Stomach smooth muscle (tissue), 2 donors: Measurements from ENCODE around the gene TFDP1.

ENCODE experiments used
- H3K27ac ChIP-seq: one replicate; pipeline ENCODE4 v1.7.0; 2013; ENCODE audit warnings: mild to moderate bottlenecking, low read length, inconsistent platforms
- H3K27me3 ChIP-seq, 2 donors: one replicate each; pipeline ENCODE4 v1.7.0; 2013; ENCODE audit warnings: low read length in 2 of 2; ENCODE audit not compliant: insufficient read depth in 2 of 2, control insufficient read depth in 1 of 2
- H3K36me3 ChIP-seq, 2 donors: one replicate each; pipeline ENCODE4 v1.7.0; 2013; ENCODE audit warnings: low read length in 2 of 2; ENCODE audit not compliant: control insufficient read depth in 2 of 2, insufficient read depth in 2 of 2
- H3K4me1 ChIP-seq: one replicate; pipeline ENCODE4 v1.7.0; 2013; ENCODE audit warnings: low read length; ENCODE audit not compliant: control insufficient read depth, insufficient read depth
- H3K4me3 ChIP-seq, 2 donors: one replicate each; pipeline ENCODE4 v1.7.0; 2013; ENCODE audit warnings: low read length in 2 of 2
- H3K9ac ChIP-seq, 2 donors: one replicate each; pipeline ENCODE4 v1.7.0; 2013; ENCODE audit warnings: low read length in 2 of 2, mild to moderate bottlenecking in 1 of 2
- H3K9me3 ChIP-seq, 2 donors: one replicate each; pipeline ENCODE4 v1.7.0; 2013; ENCODE audit warnings: low read length in 2 of 2; ENCODE audit not compliant: control insufficient read depth in 2 of 2
- donor health status: healthy.
- donor health status: Pancreatic carcinoma.

TFDP1 gene

DNA sequence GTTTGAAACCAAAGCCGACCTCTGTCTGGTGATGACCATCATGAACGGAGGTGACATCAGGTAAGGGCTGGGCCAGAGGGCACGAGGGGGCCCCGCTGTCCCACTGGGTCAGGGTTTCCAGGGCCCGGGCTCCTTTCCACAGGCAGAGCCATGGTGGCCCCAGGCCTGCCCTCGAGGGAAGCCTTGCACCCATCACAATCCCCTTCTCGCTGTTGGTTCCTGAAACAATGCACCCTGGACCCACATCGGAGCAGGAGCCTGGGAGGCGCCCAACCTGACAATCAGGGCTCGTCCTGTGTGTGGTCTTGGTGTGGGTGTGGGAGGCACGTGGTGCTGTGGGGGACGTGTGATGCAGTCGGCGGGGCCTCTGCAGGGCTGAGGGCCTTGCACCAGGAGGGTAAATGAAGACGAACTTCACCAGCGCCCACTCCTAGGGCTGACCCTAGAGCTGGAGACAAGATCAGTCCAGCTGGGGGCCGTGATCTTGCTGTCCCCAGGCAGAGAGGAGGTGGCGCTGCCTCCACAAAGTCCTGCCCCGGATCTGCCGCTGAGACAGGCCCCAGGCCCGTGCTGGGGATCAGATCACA lies 85.3 kb downstream of the TFDP1 start:
- no peaks in the 10 kb centered on the region for H3K36me3 ChIP-seq
- H3K4me1 ChIP-seq, result no peaks in the 10 kb centered on the region
- no peak overlapping the region for H3K4me3 ChIP-seq
- H3K9me3 ChIP-seq, result no peaks in the 10 kb centered on the region
- H3K9ac ChIP-seq, result no peak overlapping the region
- peaks cover 5 to 12% of the 10 kb centered on the region in 2 donors for H3K27me3 ChIP-seq
- H3K27ac ChIP-seq, result no peak overlapping the region

DNA sequence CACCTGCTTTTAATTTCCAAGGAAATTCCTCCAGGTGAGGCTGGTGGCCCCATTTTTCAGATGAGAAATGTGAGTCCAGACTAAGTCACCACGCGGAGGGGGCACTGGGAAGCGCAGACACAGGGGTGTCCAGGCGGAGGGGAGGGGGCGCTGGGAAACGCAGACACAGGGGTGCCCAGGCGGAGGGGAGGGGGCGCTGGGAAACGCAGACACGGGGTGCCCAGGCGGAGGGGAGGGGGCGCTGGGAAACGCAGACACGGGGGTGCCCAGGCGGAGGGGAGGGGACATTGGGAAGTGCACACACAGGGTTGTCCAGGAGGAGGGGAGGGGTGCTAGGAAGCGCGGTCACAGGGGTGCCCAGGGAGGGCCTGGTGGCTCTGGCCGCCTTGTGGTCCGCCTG lies 86.0 kb downstream of the TFDP1 start:
- H3K4me3 ChIP-seq, result no peak overlapping the region
- H3K4me1 ChIP-seq, result no peaks in the 10 kb centered on the region
- no peaks in the 10 kb centered on the region for H3K36me3 ChIP-seq
- H3K27me3 ChIP-seq, result peaks cover 1 to 8% of the 10 kb centered on the region in 2 donors
- H3K9ac ChIP-seq, result no peak overlapping the region
- no peak overlapping the region for H3K27ac ChIP-seq
- H3K9me3 ChIP-seq, result no peaks in the 10 kb centered on the region

DNA sequence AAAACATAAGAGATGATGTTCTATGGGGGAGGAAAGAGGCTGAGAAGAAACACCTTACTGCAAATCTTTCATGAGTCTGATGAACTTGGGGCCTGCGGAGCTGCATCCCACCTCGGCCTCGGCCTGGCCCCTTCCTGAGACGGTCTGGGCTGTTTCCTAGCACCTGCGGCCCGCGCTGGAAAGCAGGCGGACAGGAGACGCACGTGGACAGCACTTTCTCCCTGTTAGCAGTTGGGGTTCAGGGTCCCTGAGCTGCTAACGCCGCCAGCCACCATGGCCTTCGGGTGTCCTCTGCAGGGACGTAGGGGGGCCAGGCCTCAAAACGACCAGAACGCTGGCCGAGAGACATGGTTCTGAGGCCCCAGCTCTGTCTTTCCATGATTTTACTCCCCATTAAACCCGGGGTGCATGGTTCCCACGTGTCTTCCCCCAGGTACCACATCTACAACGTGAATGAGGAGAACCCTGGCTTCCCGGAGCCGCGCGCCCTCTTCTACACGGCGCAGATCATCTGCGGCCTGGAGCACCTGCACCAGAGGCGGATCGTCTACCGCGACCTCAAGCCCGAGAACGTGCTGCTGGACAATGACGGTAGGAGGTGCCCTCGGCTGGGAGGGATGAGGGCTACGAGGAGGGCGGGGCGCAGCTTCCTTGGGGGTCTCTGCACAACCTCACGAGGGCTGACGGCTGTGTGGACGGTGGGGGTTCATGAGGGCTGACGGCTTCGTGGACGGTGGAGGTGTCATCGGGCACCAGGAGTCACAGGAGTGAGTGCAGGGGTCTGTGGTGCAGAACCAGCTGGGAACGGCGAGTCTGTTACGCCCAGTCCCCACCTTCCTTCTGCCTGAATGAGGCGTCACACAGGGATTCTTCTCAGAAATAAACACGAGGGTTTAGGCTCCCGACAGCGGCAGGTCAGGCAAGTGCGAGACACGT lies 86.8 kb downstream of the TFDP1 start:
- Histone ChIP-seq H3K9me3 (no peaks in the 10 kb centered on the region), H3K4me1 (no peaks in the 10 kb centered on the region), H3K27me3 (peaks cover 0 to 6% of the 10 kb centered on the region in 2 donors), H3K27ac (no peak overlapping the region), H3K9ac (no peak overlapping the region), H3K36me3 (no peaks in the 10 kb centered on the region), H3K4me3 (no peak overlapping the region)

DNA sequence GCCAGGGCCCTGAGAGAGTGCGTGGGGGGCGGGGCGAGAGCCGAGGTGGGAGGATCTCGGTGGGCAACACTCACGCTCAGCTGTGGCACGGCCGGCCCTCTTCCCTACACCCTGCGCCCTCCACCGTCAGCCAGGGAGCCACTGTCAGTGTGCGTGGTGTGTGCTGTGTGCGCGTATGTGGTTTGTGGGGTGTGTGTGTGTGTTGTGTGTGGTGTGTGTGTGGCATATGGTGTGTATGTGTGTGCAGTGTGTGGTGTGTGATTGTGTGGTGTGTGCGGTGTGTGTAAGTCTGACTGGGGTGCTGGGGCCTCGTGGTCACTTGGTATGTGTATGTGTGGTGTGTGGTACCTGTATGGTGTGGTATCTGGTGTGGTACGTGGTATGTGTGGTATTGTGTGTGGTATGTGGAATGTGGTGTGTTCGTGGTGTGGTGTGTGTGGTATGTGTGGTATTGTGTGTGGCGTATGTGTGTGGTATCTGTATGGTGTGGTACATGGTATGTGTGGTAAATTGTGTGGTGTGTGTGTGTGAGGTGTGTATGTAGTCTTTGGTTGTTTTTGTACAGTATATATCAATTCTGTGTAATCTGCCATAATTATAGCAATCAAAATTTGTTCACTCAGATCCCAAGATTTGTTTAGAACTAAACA lies 87.6 kb downstream of the TFDP1 start:
- no peaks in the 10 kb centered on the region for H3K4me1 ChIP-seq
- H3K27ac ChIP-seq, result no peak overlapping the region
- no peaks in the 10 kb centered on the region for H3K36me3 ChIP-seq
- H3K9ac ChIP-seq, result no peak overlapping the region
- no peaks in the 10 kb centered on the region for H3K9me3 ChIP-seq
- no peak overlapping the region for H3K4me3 ChIP-seq
- H3K27me3 ChIP-seq, result peaks cover 0 to 6% of the 10 kb centered on the region in 2 donors
